Measurements from ENCODE around the gene AGBL1. TPM values are rescaled to one million over a fixed set of nuclear protein-coding genes. Genes with fewer than 3 reads are reported as not detected.

AGBL1 gene
- total and polyA plus RNA-seq, 2 donors (not counting 1 experiment from before 2014, with no cell fraction given), result not detected

GRCh38 chr15:86644339-86644738 is 564.7 kb downstream of the AGBL1 start:
- H3K9me3 Mint-ChIP-seq (ENCODE audit: insufficient read depth), result no peaks in the 10 kb centered on the region
- ChIA-PET POLR2A (no interaction called here), CTCF (no interaction called here)
- ATAC-seq (ENCODE audit: low read depth), result no peak
- H3K4me3 Mint-ChIP-seq, result no peak overlapping the region
- Histone ChIP-seq H3K4me3 (ENCODE audit: control extremely low read depth in 1 of 5, extremely low read depth in 1 of 5, insufficient read depth in 1 of 5, low read depth in 2 of 5, low read length in 4 of 5) (no peak overlapping the region), H3K36me3 (replicated peaks in 1 of 2; ENCODE audit: control extremely low read depth in 1 of 2, control insufficient read depth in 1 of 2, extremely low read depth in 1 of 2, insufficient read depth in 2 of 2, low read length in 1 of 2) (no peaks in the 10 kb centered on the region), H3K27ac (ENCODE audit: low read length in 2 of 2) (no peak overlapping the region), H3K4me1 (ENCODE audit: control insufficient read depth in 2 of 2, insufficient read depth in 2 of 2, low read length in 2 of 2) (no peaks in the 10 kb centered on the region), H3K79me2 (ENCODE audit: control insufficient read depth, insufficient read depth, low read length) (no peaks in the 10 kb centered on the region), H4K20me1 (ENCODE audit: control insufficient read depth, insufficient read depth, low read length, poor library complexity, severe bottlenecking) (no peaks in the 10 kb centered on the region), H3K4me2 (replicated peaks; ENCODE audit: low read depth, low read length, poor library complexity, severe bottlenecking) (no peak overlapping the region), H3K9ac (ENCODE audit: low read length) (no peak overlapping the region), H3K27me3 (replicated peaks in 1 of 4; ENCODE audit: control extremely low read depth in 1 of 4, control insufficient read depth in 3 of 4, insufficient read depth in 4 of 4, low read length in 3 of 4) (no peaks in the 10 kb centered on the region), H3K9me3 (ENCODE audit: control extremely low read depth in 1 of 3, control insufficient read depth in 2 of 3, insufficient read depth in 1 of 3, low read length in 2 of 3) (no peaks in the 10 kb centered on the region), H2AFZ (ENCODE audit: insufficient read depth, low read depth, low read length, poor library complexity, severe bottlenecking) (no peak overlapping the region)
- H3K4me1 Mint-ChIP-seq, result no peaks in the 10 kb centered on the region
- TF ChIP-seq EZH2 (IDR thresholded peaks at IDR 0.05; ENCODE audit: borderline replicate concordance, insufficient read depth, low read depth, low read length, poor library complexity, severe bottlenecking) (no peak), CTCF (IDR thresholded peaks at IDR 0.05) (no peak)
- intact Hi-C loops (cut with micrococcal nuclease), result no loop called here
- no peak overlapping the region for H3K27ac Mint-ChIP-seq
- DNase-seq, result no peak
- no CpG with 5 or more reads among the region's 3 CpGs for WGBS (ENCODE audit: insufficient coverage)
- no peaks in the 10 kb centered on the region for H3K27me3 Mint-ChIP-seq

- Histone ChIP-seq H3K79me2 (ENCODE audit: control insufficient read depth, insufficient read depth, low read length) (no peaks in the 10 kb centered on the region), H3K27ac (ENCODE audit: low read length in 2 of 2) (no peak overlapping the region), H3K9ac (ENCODE audit: low read length) (no peak overlapping the region), H4K20me1 (ENCODE audit: control insufficient read depth, insufficient read depth, low read length, poor library complexity, severe bottlenecking) (no peaks in the 10 kb centered on the region), H3K9me3 (ENCODE audit: control extremely low read depth in 1 of 3, control insufficient read depth in 2 of 3, insufficient read depth in 1 of 3, low read length in 2 of 3) (no peaks in the 10 kb centered on the region), H3K4me3 (ENCODE audit: control extremely low read depth in 1 of 5, extremely low read depth in 1 of 5, insufficient read depth in 1 of 5, low read depth in 2 of 5, low read length in 4 of 5) (no peak overlapping the region), H2AFZ (ENCODE audit: insufficient read depth, low read depth, low read length, poor library complexity, severe bottlenecking) (no peak overlapping the region), H3K4me2 (replicated peaks; ENCODE audit: low read depth, low read length, poor library complexity, severe bottlenecking) (no peak overlapping the region), H3K4me1 (ENCODE audit: control insufficient read depth in 2 of 2, insufficient read depth in 2 of 2, low read length in 2 of 2) (no peaks in the 10 kb centered on the region), H3K36me3 (replicated peaks in 1 of 2; ENCODE audit: control extremely low read depth in 1 of 2, control insufficient read depth in 1 of 2, extremely low read depth in 1 of 2, insufficient read depth in 2 of 2, low read length in 1 of 2) (no peaks in the 10 kb centered on the region), H3K27me3 (replicated peaks in 1 of 4; ENCODE audit: control extremely low read depth in 1 of 4, control insufficient read depth in 3 of 4, insufficient read depth in 4 of 4, low read length in 3 of 4) (no peaks in the 10 kb centered on the region)
- no peaks in the 10 kb centered on the region for H3K9me3 Mint-ChIP-seq (ENCODE audit: insufficient read depth)
- intact Hi-C loops (cut with micrococcal nuclease), result no loop called here
- no peaks in the 10 kb centered on the region for H3K27me3 Mint-ChIP-seq
- ChIA-PET CTCF (no interaction called here), POLR2A (no interaction called here)
- 92% methylated on average over 4 of the region's 7 CpGs for WGBS (ENCODE audit: insufficient coverage)
- H3K4me1 Mint-ChIP-seq, result peaks cover 6% of the 10 kb centered on the region
- ATAC-seq (ENCODE audit: low read depth) (no peak), DNase-seq (no peak)
- no peak for TF ChIP-seq EZH2 (IDR thresholded peaks at IDR 0.05; ENCODE audit: borderline replicate concordance, insufficient read depth, low read depth, low read length, poor library complexity, severe bottlenecking)
- no peak for TF ChIP-seq CTCF (IDR thresholded peaks at IDR 0.05)
- H3K4me3 Mint-ChIP-seq, result no peak overlapping the region
- H3K27ac Mint-ChIP-seq, result no peak overlapping the region
Measured at GRCh38 chr15:86645925-86646500, 566.3 kb downstream of the AGBL1 start.

Measured in B cell (primary cell).